ENCODE measurements around the gene YTHDC2. TPM values are rescaled to one million over a fixed set of nuclear protein-coding genes. Genes with fewer than 3 reads are reported as not detected.
A peak's percentile ranks its signal among the peaks of the same experiment; 100 is the strongest.

The YTHDC2 gene
- total RNA-seq, 4 donors from 2014 or later: 12.4 to 33.4 (median 23.7) TPM

GRCh38 chr5:113487781-113488644 lies 25.5 kb upstream of the YTHDC2 start, which contains the start of gene MCC:
TSS of gene MCC (minus strand) at chr5:113488453.
- Histone ChIP-seq H3K4me1 (peaks cover 12 to 39% (median 19%) of the 10 kb centered on the region in 3 donors), H3K27me3 (peaks cover 0 to 43% (median 0%) of the 10 kb centered on the region in 4 donors), H3K4me3 (peak within 1 kb of the TSS; percentile 54 to 78 (median 68)), H3K27ac (peak within 1 kb of the TSS; percentile 75 to 83 (median 80)), H3K9me3 (peaks cover 0 to 10% (median 8%) of the 10 kb centered on the region in 3 donors), H3K36me3 (no peaks in the 10 kb centered on the region)
- no peak for DNase-seq
- TF ChIP-seq, protein P1, sequence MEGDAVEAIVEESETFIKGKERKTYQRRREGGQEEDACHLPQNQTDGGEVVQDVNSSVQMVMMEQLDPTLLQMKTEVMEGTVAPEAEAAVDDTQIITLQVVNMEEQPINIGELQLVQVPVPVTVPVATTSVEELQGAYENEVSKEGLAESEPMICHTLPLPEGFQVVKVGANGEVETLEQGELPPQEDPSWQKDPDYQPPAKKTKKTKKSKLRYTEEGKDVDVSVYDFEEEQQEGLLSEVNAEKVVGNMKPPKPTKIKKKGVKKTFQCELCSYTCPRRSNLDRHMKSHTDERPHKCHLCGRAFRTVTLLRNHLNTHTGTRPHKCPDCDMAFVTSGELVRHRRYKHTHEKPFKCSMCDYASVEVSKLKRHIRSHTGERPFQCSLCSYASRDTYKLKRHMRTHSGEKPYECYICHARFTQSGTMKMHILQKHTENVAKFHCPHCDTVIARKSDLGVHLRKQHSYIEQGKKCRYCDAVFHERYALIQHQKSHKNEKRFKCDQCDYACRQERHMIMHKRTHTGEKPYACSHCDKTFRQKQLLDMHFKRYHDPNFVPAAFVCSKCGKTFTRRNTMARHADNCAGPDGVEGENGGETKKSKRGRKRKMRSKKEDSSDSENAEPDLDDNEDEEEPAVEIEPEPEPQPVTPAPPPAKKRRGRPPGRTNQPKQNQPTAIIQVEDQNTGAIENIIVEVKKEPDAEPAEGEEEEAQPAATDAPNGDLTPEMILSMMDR (IDR thresholded peaks at IDR 0.05): peak in 1 of 6 experiments; percentile 4
- peak in 2 of 4 donors; percentile 21 to 59 for TF ChIP-seq POLR2A (IDR thresholded peaks at IDR 0.05)
- intact Hi-C loops (cut with DNase I): no loop called here
- WGBS, 2 donors: 0 to 1% methylated on average over 18 to 29 of the region's 86 CpGs

- intact Hi-C loops (cut with DNase I): no loop called here
- peaks cover 0 to 43% (median 0%) of the 10 kb centered on the region in 4 donors for H3K27me3 ChIP-seq
- H3K36me3 ChIP-seq: no peaks in the 10 kb centered on the region
- DNase-seq: no peak
- 5 to 18% methylated on average over 4 to 20 of the region's 20 CpGs for WGBS, 2 donors
- peaks cover 0 to 10% (median 8%) of the 10 kb centered on the region in 3 donors for H3K9me3 ChIP-seq
- TF ChIP-seq, protein P1 (IDR thresholded peaks at IDR 0.05): no peak
- no peak for TF ChIP-seq POLR2A (IDR thresholded peaks at IDR 0.05)
- H3K4me1 ChIP-seq: peaks cover 12 to 39% (median 19%) of the 10 kb centered on the region in 3 donors
- peak overlapping the region; percentile 75 to 83 (median 80) for H3K27ac ChIP-seq
- peak overlapping the region; percentile 54 to 78 (median 68) for H3K4me3 ChIP-seq
Measured at GRCh38 chr5:113488645-113489184, 24.8 kb upstream of the YTHDC2 start.

DNA sequence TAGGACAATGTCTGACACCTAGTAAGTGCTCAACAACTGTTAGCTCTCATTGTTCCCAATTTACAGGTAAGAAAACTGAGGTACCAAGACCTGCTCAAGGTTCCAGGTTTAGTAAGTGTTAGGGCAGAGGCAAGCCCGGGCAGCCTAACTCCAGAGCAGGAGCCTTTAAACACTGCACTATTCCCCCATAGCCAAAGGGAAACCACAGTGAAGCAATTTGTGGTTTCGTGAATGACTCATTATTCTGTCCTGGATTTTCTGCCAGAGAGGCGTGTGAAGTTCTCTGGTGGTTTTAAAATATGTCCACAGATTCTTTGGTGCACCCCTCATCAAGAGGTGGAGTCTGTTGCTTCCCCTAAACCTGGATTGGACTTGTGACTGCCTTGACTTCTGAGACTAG lies 24.2 kb upstream of the YTHDC2 start:
- intact Hi-C loops (cut with DNase I): no loop called here
- TF ChIP-seq POLR2A (IDR thresholded peaks at IDR 0.05): no peak
- TF ChIP-seq, protein P1 (IDR thresholded peaks at IDR 0.05): no peak
- H3K4me1 ChIP-seq: peaks cover 12 to 39% (median 19%) of the 10 kb centered on the region in 3 donors
- WGBS, 2 donors: 6 to 13% methylated on average over 3 of the region's 3 CpGs
- peak; percentile 7 for DNase-seq
- H3K27me3 ChIP-seq: peaks cover 0 to 43% (median 0%) of the 10 kb centered on the region in 4 donors
- peak overlapping the region; percentile 75 to 83 (median 80) for H3K27ac ChIP-seq
- H3K36me3 ChIP-seq: no peaks in the 10 kb centered on the region
- peak overlapping the region in 2 of 4 donors; percentile 74 to 78 for H3K4me3 ChIP-seq
- H3K9me3 ChIP-seq: peaks cover 0 to 10% (median 8%) of the 10 kb centered on the region in 3 donors

DNA sequence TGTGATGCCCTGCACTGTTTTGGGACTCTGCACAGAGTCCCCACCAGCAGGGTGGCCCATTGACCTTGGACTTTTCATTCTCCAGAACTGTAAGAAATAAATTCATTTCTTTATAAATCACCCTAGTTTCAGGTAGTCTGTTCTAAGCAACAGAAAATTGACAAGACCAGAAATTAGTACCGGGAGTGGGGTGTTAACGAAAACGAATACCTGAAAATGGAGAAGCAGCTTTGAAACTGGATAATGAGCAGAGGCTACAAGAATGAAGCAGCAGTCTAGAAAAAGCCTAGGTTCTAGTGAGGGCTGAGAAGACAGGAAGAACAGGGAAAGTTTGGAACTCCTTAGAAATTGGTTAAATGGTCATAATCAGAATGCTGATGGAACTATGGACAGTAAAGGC lies 23.2 kb upstream of the YTHDC2 start:
- Histone ChIP-seq H3K9me3 (peaks cover 0 to 10% (median 8%) of the 10 kb centered on the region in 3 donors), H3K27ac (peak overlapping the region in 1 of 4 donors; percentile 50), H3K4me1 (peaks cover 12 to 42% (median 21%) of the 10 kb centered on the region in 3 donors), H3K27me3 (peaks cover 0 to 37% (median 0%) of the 10 kb centered on the region in 4 donors), H3K4me3 (no peak overlapping the region), H3K36me3 (no peaks in the 10 kb centered on the region)
- DNase-seq: no peak
- 93 to 97% methylated on average over 3 of the region's 3 CpGs for WGBS, 2 donors
- TF ChIP-seq POLR2A (IDR thresholded peaks at IDR 0.05): no peak
- TF ChIP-seq, protein P1 (IDR thresholded peaks at IDR 0.05): no peak
- intact Hi-C loops (cut with DNase I): no loop called here

All from esophagus squamous epithelium (tissue), 5 donors.